ENCODE data around the gene NFE2L3. TPM values are rescaled to one million over a fixed set of nuclear protein-coding genes. Genes with fewer than 3 reads are reported as not detected.
"Not testable (repeated sequence)": the region's sequence is repeated elsewhere in the genome, so short reads cannot be mapped to it uniquely, and the experiment has no call there.

NFE2L3 gene
- total RNA-seq, 1 donor from 2014 or later: 50.4 TPM

DNA sequence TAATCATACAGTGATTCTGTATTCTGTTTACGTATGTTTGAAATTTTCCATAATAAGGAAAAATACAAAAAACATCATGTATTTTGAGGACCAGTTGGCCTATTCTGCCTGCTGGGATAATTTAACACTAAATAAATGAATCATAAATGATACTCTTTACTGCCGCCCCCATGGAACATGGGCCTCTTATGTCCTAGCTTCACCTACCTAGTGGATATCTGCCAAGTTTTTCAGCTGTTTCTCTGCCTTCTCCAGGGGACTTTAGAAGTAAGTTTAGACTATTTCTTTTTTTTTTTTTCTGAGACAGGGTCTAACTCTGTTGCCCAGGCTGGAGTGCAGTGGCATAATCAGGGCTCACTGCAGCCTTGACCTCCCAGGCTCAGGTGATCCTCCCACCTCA is 10.4 kb downstream of the NFE2L3 start:
- H3K4me2 ChIP-seq (ENCODE audit: low read length): no peak overlapping the region
- H3K36me3 ChIP-seq (ENCODE audit: insufficient read depth, low read length): no peaks in the 10 kb centered on the region
- H3K9me3 ChIP-seq (ENCODE audit: insufficient read depth, low read depth, low read length): no peaks in the 10 kb centered on the region
- H3K27ac ChIP-seq (ENCODE audit: low read depth, low read length): no peak overlapping the region
- Mint-ChIP-seq H3K27me3 (ENCODE audit: low read depth, unreplicated experiment) (no peaks in the 10 kb centered on the region), H3K4me3 (ENCODE audit: unreplicated experiment) (no peak overlapping the region), H3K36me3 (ENCODE audit: low read depth, unreplicated experiment) (peaks cover 5% of the 10 kb centered on the region), H3K27ac (ENCODE audit: unreplicated experiment) (no peak overlapping the region), H3K9me3 (ENCODE audit: unreplicated experiment) (no peaks in the 10 kb centered on the region), H3K4me1 (ENCODE audit: low read depth, unreplicated experiment) (peaks cover 44% of the 10 kb centered on the region)
- H3K4me1 ChIP-seq (ENCODE audit: insufficient read depth, low read length): peaks cover 14% of the 10 kb centered on the region
- no peaks in the 10 kb centered on the region for H3K27me3 ChIP-seq (ENCODE audit: insufficient read depth, low read length)
- no peak overlapping the region for H3K9ac ChIP-seq (ENCODE audit: low read length)
- TF ChIP-seq EZH2 (IDR thresholded peaks at IDR 0.05; ENCODE audit: insufficient read depth, low read length): no peak
- TF ChIP-seq CTCF (IDR thresholded peaks at IDR 0.05; ENCODE audit: insufficient read depth, low read depth, low read length): no peak
- DNase-seq (ENCODE audit: low read depth) (no peak), FAIRE-seq (no peak)
- H2AFZ ChIP-seq (ENCODE audit: low read depth, low read length): no peak overlapping the region
- peaks cover 32% of the 10 kb centered on the region for H3K79me2 ChIP-seq (ENCODE audit: insufficient read depth, low read length)
- no peak overlapping the region for H3K4me3 ChIP-seq (ENCODE audit: insufficient read depth, low read depth, low read length)
- H4K20me1 ChIP-seq (ENCODE audit: insufficient read depth, low read length): peaks cover 11% of the 10 kb centered on the region

- not testable (repeated sequence) for H3K4me1 ChIP-seq (ENCODE audit: insufficient read depth, low read length); H3K27me3 ChIP-seq (ENCODE audit: insufficient read depth, low read length); H3K9me3 ChIP-seq (ENCODE audit: insufficient read depth, low read depth, low read length); H3K27ac Mint-ChIP-seq (ENCODE audit: unreplicated experiment); H3K4me3 Mint-ChIP-seq (ENCODE audit: unreplicated experiment); H3K9me3 Mint-ChIP-seq (ENCODE audit: unreplicated experiment); H3K9ac ChIP-seq (ENCODE audit: low read length); DNase-seq (ENCODE audit: low read depth); H3K36me3 ChIP-seq (ENCODE audit: insufficient read depth, low read length); H3K27ac ChIP-seq (ENCODE audit: low read depth, low read length); H3K27me3 Mint-ChIP-seq (ENCODE audit: low read depth, unreplicated experiment); H3K4me2 ChIP-seq (ENCODE audit: low read length); H3K36me3 Mint-ChIP-seq (ENCODE audit: low read depth, unreplicated experiment); H3K4me3 ChIP-seq (ENCODE audit: insufficient read depth, low read depth, low read length); H2AFZ ChIP-seq (ENCODE audit: low read depth, low read length); FAIRE-seq
- peaks cover 30% of the 10 kb centered on the region for H3K4me1 Mint-ChIP-seq (ENCODE audit: low read depth, unreplicated experiment)
- Histone ChIP-seq H4K20me1 (ENCODE audit: insufficient read depth, low read length) (peaks cover 11% of the 10 kb centered on the region), H3K79me2 (ENCODE audit: insufficient read depth, low read length) (peaks cover 19% of the 10 kb centered on the region)
These were observed 11.8 kb downstream of the NFE2L3 start for GRCh38 chr7:26163804-26164203.

DNA sequence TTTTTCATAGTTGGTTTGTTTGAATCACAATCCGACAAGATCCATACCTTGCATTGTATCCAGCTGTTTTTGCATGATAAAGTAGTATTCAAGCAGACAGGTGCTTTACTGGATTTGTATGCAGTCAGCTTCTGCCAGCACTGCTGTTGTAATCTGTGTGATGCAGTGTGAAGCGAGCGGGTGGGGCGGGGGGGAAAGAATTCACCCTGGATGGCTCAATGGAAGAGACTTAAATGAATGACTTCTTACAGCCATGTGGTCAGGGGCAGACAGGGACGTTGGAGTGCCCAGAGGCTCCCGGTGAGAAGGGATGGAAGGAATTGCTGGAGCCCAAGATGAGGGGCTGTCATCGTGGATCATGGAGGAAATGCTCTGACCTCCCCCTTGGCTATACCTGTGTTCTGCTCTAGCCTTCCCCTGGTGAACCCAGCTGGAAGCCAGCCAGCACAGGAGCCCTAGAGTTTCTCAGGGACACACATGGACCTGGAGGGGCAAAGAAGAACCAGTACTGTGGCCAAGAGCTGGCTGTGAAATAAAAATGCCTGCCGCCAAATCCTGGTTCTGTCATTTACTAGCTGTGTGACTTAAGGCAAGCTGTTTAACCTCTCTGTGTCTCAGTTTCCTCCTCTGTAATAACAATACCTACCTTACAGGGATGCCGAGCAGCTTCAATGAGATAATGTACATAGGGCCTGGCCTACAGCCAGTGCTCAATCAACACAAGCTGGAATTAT is 14.1 kb downstream of the NFE2L3 start:
- no peaks in the 10 kb centered on the region for H3K27me3 Mint-ChIP-seq (ENCODE audit: low read depth, unreplicated experiment)
- H4K20me1 ChIP-seq (ENCODE audit: insufficient read depth, low read length): peaks cover 11% of the 10 kb centered on the region
- no peak for FAIRE-seq

More for the DNA sequence above, 14.1 kb downstream of the NFE2L3 start:
- DNase-seq (ENCODE audit: low read depth): no peak
- no peak overlapping the region for H3K27ac Mint-ChIP-seq (ENCODE audit: unreplicated experiment)
- no peak overlapping the region for H2AFZ ChIP-seq (ENCODE audit: low read depth, low read length)
- H3K4me1 Mint-ChIP-seq (ENCODE audit: low read depth, unreplicated experiment): peaks cover 9% of the 10 kb centered on the region
- peaks cover 2% of the 10 kb centered on the region for H3K36me3 Mint-ChIP-seq (ENCODE audit: low read depth, unreplicated experiment)
- no peaks in the 10 kb centered on the region for H3K4me1 ChIP-seq (ENCODE audit: insufficient read depth, low read length)
- H3K9me3 Mint-ChIP-seq (ENCODE audit: unreplicated experiment): no peaks in the 10 kb centered on the region
- peaks cover 9% of the 10 kb centered on the region for H3K79me2 ChIP-seq (ENCODE audit: insufficient read depth, low read length)
- H3K9ac ChIP-seq (ENCODE audit: low read length): no peak overlapping the region
- H3K4me2 ChIP-seq (ENCODE audit: low read length): no peak overlapping the region
- no peak overlapping the region for H3K27ac ChIP-seq (ENCODE audit: low read depth, low read length)
- no peak overlapping the region for H3K4me3 ChIP-seq (ENCODE audit: insufficient read depth, low read depth, low read length)
- H3K4me3 Mint-ChIP-seq (ENCODE audit: unreplicated experiment): no peak overlapping the region
- no peaks in the 10 kb centered on the region for H3K27me3 ChIP-seq (ENCODE audit: insufficient read depth, low read length)
- H3K36me3 ChIP-seq (ENCODE audit: insufficient read depth, low read length): no peaks in the 10 kb centered on the region
- no peaks in the 10 kb centered on the region for H3K9me3 ChIP-seq (ENCODE audit: insufficient read depth, low read depth, low read length)
- TF ChIP-seq EZH2 (IDR thresholded peaks at IDR 0.05; ENCODE audit: insufficient read depth, low read length) (no peak), CTCF (IDR thresholded peaks at IDR 0.05; ENCODE audit: insufficient read depth, low read depth, low read length) (no peak)
